ENCODE results near the gene TTLL4.

Gene TTLL4

DNA sequence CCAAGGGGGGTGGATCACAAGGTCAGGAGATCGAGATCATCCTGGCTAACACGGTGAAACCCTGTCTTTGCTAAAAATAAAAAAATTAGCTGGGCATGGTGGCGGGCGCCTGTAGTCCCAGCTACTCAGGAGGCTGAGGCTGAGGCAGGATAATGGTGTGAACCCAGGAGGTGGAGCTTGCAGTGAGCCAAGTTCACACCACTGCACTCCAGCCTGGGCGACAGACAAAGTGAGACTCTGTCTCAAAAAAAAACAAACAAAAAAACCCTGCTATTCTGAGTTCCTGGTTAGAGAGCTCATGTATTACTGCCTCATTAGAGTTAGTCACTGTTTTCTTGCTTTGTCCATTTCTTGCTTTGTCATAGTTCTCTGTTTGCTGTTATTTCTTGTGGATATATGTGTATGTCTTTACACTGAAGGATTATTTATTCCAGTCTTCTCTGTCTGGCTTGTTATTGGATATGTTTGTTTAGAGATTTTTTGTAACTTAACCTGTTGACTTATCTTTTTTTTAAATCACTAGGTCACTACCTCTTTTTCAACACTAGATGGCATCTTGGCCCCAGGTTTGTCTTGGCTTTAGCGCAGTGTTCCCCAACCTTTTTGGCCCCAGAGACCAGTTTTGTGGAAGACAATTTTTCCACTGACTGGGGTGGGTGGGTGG is 17.0 kb downstream of the TTLL4 start:
- H3K27me3 ChIP-seq (ENCODE audit: insufficient read depth, low read length): no peaks in the 10 kb centered on the region
- peaks cover 11% of the 10 kb centered on the region; the same call in 1 of the 2 replicates for H3K36me3 ChIP-seq (ENCODE audit: insufficient read depth, low read length)
- no peak overlapping the region for H3K27ac ChIP-seq (ENCODE audit: low read depth, low read length)
- no peak overlapping the region for H2AFZ ChIP-seq (ENCODE audit: low read length, unreplicated experiment)
- peaks cover 52% of the 10 kb centered on the region for H3K79me2 ChIP-seq (ENCODE audit: control insufficient read depth, insufficient read depth, low read length, unreplicated experiment)
- H3K4me3 ChIP-seq (ENCODE audit: low read depth, low read length): no peak overlapping the region
- H3K4me1 ChIP-seq (ENCODE audit: control insufficient read depth, insufficient read depth, low read length, unreplicated experiment): peaks cover 24% of the 10 kb centered on the region

GRCh38 chr2:218729640-218730039 is 19.0 kb downstream of the TTLL4 start:
- Histone ChIP-seq H2AFZ (ENCODE audit: low read length, unreplicated experiment) (no peak overlapping the region), H3K79me2 (ENCODE audit: control insufficient read depth, insufficient read depth, low read length, unreplicated experiment) (peaks cover 50% of the 10 kb centered on the region), H3K4me3 (ENCODE audit: low read depth, low read length) (no peak overlapping the region), H3K4me1 (ENCODE audit: control insufficient read depth, insufficient read depth, low read length, unreplicated experiment) (peaks cover 38% of the 10 kb centered on the region), H3K36me3 (ENCODE audit: insufficient read depth, low read length) (peaks cover 11% of the 10 kb centered on the region; the same call in 1 of the 2 replicates), H3K27ac (ENCODE audit: low read depth, low read length) (no peak overlapping the region), H3K27me3 (ENCODE audit: insufficient read depth, low read length) (no peaks in the 10 kb centered on the region)

DNA sequence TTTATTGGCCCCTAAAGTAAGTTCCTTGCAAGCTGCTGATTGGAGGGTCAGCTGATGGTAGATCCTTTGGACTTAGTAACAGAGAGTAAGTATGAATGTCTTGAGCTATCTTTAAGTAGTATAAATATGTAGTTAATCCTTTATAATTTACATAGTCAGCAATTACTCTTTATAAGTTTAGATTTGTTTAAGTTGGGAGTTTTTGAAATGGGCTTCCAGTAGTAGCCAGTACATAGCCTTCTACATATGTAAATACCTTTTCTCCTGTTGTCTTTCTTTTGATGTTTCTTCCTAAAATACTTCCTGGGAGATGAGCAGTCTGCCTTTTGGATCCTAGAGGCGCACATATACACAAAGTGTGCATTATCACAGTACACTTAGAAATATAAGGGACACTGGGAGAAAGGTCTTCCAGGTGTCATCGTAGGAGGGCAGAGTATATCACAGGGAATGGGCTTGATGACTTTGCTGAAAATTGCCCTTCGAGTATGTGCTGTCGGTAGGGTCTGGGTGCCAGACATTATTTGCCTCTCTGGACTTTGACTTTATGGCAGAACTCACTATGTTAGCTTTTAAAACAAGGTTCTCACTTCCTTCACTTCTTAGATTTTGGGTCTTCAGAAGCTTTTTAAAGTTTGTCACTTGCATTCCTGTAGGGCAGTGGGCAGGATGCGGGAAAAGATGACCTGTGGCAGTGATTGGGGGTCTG is 21.6 kb downstream of the TTLL4 start:
- peak overlapping the region; percentile 96 for H3K27ac ChIP-seq (ENCODE audit: low read depth, low read length)
- H3K79me2 ChIP-seq (ENCODE audit: control insufficient read depth, insufficient read depth, low read length, unreplicated experiment): peaks cover 41% of the 10 kb centered on the region
- no peaks in the 10 kb centered on the region for H3K36me3 ChIP-seq (ENCODE audit: insufficient read depth, low read length)
- H2AFZ ChIP-seq (ENCODE audit: low read length, unreplicated experiment): no peak overlapping the region
- H3K4me1 ChIP-seq (ENCODE audit: control insufficient read depth, insufficient read depth, low read length, unreplicated experiment): peaks cover 39% of the 10 kb centered on the region
- no peaks in the 10 kb centered on the region for H3K27me3 ChIP-seq (ENCODE audit: insufficient read depth, low read length)
- no peak overlapping the region for H3K4me3 ChIP-seq (ENCODE audit: low read depth, low read length)

DNA sequence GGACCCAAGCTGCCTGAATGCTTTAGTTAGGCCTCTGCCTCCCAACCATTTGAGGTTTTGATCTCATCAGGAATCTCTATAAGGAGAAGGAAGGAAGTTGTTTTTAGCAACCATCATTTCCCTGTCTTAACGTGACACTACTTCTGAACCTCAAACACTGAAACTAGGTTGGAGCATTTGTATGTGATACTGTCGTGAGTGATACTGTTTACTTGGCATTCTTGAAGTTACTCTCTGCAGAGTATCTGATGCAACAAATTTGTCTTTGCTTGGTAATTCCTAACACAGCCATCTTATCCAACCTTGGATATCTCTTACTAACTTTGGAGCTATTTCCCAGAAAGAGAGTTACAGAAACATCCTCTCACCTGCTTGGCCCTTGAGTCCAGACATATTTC is 22.1 kb downstream of the TTLL4 start:
- Histone ChIP-seq H3K4me3 (ENCODE audit: low read depth, low read length) (no peak overlapping the region), H2AFZ (ENCODE audit: low read length, unreplicated experiment) (no peak overlapping the region), H3K4me1 (ENCODE audit: control insufficient read depth, insufficient read depth, low read length, unreplicated experiment) (peaks cover 39% of the 10 kb centered on the region), H3K27me3 (ENCODE audit: insufficient read depth, low read length) (no peaks in the 10 kb centered on the region), H3K79me2 (ENCODE audit: control insufficient read depth, insufficient read depth, low read length, unreplicated experiment) (peaks cover 41% of the 10 kb centered on the region), H3K27ac (ENCODE audit: low read depth, low read length) (peak overlapping the region; percentile 96), H3K36me3 (ENCODE audit: insufficient read depth, low read length) (no peaks in the 10 kb centered on the region)

DNA sequence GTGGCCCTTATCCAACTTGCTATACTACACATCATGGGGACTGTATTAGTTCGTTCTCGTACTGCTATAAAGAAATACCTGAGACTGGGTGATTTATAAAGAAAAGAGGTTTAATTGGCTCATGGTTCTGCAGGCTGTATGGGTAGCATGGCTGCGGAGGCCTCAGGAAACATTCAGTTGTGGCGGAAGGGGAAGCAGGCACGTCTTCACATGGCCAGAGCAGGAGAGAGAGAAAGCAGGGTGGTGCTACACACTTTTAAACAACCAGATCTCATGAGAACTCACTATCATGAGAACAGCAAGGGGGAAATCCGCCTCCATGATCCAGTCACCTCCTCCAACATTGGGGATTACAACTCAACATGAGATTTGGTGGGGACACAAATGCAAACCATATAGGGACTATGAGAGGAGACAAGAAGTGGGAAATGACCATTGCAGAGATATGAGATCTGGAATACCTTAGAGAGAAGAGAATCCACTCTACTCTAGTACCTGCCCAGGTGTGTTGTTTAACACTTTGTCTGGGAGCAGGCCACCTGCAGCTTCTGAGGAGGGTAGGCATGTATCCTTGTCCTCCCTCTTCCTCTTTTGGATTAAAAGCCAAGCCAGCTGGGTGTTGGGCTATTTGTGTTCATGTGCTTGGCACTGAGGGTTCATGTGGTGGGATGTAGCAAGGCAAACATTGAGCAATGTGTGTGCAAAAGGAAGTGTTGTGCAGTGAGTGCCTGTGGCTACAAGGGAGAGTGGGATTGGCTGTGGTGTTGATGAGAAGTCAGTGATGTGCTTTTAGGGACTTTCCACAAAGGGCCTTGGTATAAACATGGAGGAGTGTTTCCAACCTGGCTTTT is 22.8 kb downstream of the TTLL4 start:
- no peak overlapping the region for H3K4me3 ChIP-seq (ENCODE audit: low read depth, low read length)
- peaks cover 39% of the 10 kb centered on the region for H3K4me1 ChIP-seq (ENCODE audit: control insufficient read depth, insufficient read depth, low read length, unreplicated experiment)
- H3K36me3 ChIP-seq (ENCODE audit: insufficient read depth, low read length): no peaks in the 10 kb centered on the region
- peaks cover 41% of the 10 kb centered on the region for H3K79me2 ChIP-seq (ENCODE audit: control insufficient read depth, insufficient read depth, low read length, unreplicated experiment)
- no peaks in the 10 kb centered on the region for H3K27me3 ChIP-seq (ENCODE audit: insufficient read depth, low read length)
- H2AFZ ChIP-seq (ENCODE audit: low read length, unreplicated experiment): no peak overlapping the region
- peak overlapping the region; percentile 96 for H3K27ac ChIP-seq (ENCODE audit: low read depth, low read length)

- Histone ChIP-seq H3K36me3 (ENCODE audit: insufficient read depth, low read length) (0 out of 2 replicates have a peak, but pooled peaks cover 4% of the 10 kb centered on the region), H3K27ac (ENCODE audit: low read depth, low read length) (peak overlapping the region; percentile 96), H3K79me2 (ENCODE audit: control insufficient read depth, insufficient read depth, low read length, unreplicated experiment) (peaks cover 37% of the 10 kb centered on the region)
Observed at GRCh38 chr2:218734190-218734975, 23.7 kb downstream of the TTLL4 start.

GRCh38 chr2:218736531-218736930 is 25.9 kb downstream of the TTLL4 start:
- Histone ChIP-seq H3K4me3 (ENCODE audit: low read depth, low read length) (no peak overlapping the region), H3K4me1 (ENCODE audit: control insufficient read depth, insufficient read depth, low read length, unreplicated experiment) (peaks cover 31% of the 10 kb centered on the region), H3K27ac (ENCODE audit: low read depth, low read length) (no peak overlapping the region), H2AFZ (ENCODE audit: low read length, unreplicated experiment) (no peak overlapping the region), H3K36me3 (ENCODE audit: insufficient read depth, low read length) (peaks cover 7% of the 10 kb centered on the region; the same call in 1 of the 2 replicates), H3K79me2 (ENCODE audit: control insufficient read depth, insufficient read depth, low read length, unreplicated experiment) (peaks cover 34% of the 10 kb centered on the region), H3K27me3 (ENCODE audit: insufficient read depth, low read length) (no peaks in the 10 kb centered on the region)

More at GRCh38 chr2:218734190-218734975, 23.7 kb downstream of the TTLL4 start:
- peaks cover 39% of the 10 kb centered on the region for H3K4me1 ChIP-seq (ENCODE audit: control insufficient read depth, insufficient read depth, low read length, unreplicated experiment)
- H3K4me3 ChIP-seq (ENCODE audit: low read depth, low read length): no peak overlapping the region
- no peaks in the 10 kb centered on the region for H3K27me3 ChIP-seq (ENCODE audit: insufficient read depth, low read length)
- H2AFZ ChIP-seq (ENCODE audit: low read length, unreplicated experiment): no peak overlapping the region

DNA sequence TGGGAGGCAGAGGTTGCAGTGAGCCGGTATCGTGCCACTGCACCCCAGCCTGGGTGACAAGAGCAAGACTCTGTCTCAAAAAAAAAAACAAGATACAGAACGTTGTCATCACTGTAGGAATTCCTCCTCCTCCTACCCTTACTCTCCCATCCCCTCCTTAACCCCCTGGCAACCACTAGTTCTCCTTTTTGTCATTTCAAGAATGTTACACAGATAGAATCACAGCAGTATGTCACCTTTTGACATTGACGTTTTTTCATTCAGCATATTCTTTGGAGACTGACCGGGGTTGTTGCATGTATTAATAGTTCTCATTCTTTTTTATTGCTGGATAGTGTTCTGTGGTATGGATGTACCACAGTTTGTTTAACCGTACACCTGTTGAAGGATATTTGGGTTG is 32.4 kb downstream of the TTLL4 start:
- H2AFZ ChIP-seq (ENCODE audit: low read length, unreplicated experiment): no peak overlapping the region
- no peak overlapping the region for H3K4me3 ChIP-seq (ENCODE audit: low read depth, low read length)
- peaks cover 3% of the 10 kb centered on the region for H3K4me1 ChIP-seq (ENCODE audit: control insufficient read depth, insufficient read depth, low read length, unreplicated experiment)
- H3K79me2 ChIP-seq (ENCODE audit: control insufficient read depth, insufficient read depth, low read length, unreplicated experiment): peaks cover 2% of the 10 kb centered on the region
- no peaks in the 10 kb centered on the region for H3K27me3 ChIP-seq (ENCODE audit: insufficient read depth, low read length)
- H3K27ac ChIP-seq (ENCODE audit: low read depth, low read length): no peak overlapping the region
- H3K36me3 ChIP-seq (ENCODE audit: insufficient read depth, low read length): peaks cover 33% of the 10 kb centered on the region

GRCh38 chr2:218744615-218745014 is 34.0 kb downstream of the TTLL4 start:
- Histone ChIP-seq H3K4me1 (ENCODE audit: control insufficient read depth, insufficient read depth, low read length, unreplicated experiment) (peaks cover 3% of the 10 kb centered on the region), H3K79me2 (ENCODE audit: control insufficient read depth, insufficient read depth, low read length, unreplicated experiment) (peaks cover 2% of the 10 kb centered on the region), H3K4me3 (ENCODE audit: low read depth, low read length) (no peak overlapping the region), H3K36me3 (ENCODE audit: insufficient read depth, low read length) (peaks cover 38% of the 10 kb centered on the region), H3K27me3 (ENCODE audit: insufficient read depth, low read length) (no peaks in the 10 kb centered on the region), H3K27ac (ENCODE audit: low read depth, low read length) (no peak overlapping the region), H2AFZ (ENCODE audit: low read length, unreplicated experiment) (no peak overlapping the region)

- Histone ChIP-seq H3K27me3 (ENCODE audit: insufficient read depth, low read length) (no peaks in the 10 kb centered on the region), H2AFZ (ENCODE audit: low read length, unreplicated experiment) (no peak overlapping the region), H3K4me3 (ENCODE audit: low read depth, low read length) (no peak overlapping the region), H3K4me1 (ENCODE audit: control insufficient read depth, insufficient read depth, low read length, unreplicated experiment) (peaks cover 3% of the 10 kb centered on the region), H3K79me2 (ENCODE audit: control insufficient read depth, insufficient read depth, low read length, unreplicated experiment) (peaks cover 2% of the 10 kb centered on the region), H3K36me3 (ENCODE audit: insufficient read depth, low read length) (peaks cover 43% of the 10 kb centered on the region), H3K27ac (ENCODE audit: low read depth, low read length) (no peak overlapping the region)
Observed at GRCh38 chr2:218745160-218745558, 34.5 kb downstream of the TTLL4 start.

All from ACC112 (cell line).